IPS DF 6.9 (cell line): ENCODE data around the gene LRRC47.
"Not testable (repeated sequence)": the region's sequence is repeated elsewhere in the genome, so short reads cannot be mapped to it uniquely, and the experiment has no call there.

Source experiments
- DNase-seq: peaks from one replicate; pipeline ENCODE4 v3.0.0-alpha.2; 2013; ENCODE audit warnings: low read depth, low spot score
- H3K27ac ChIP-seq: one replicate; pipeline ENCODE4 v1.5.1; 2013; ENCODE audit warnings: low read length, control low read depth
- H3K27me3 ChIP-seq: 2 replicates; pipeline ENCODE4 v1.6.1; 2013; ENCODE audit warnings: mild to moderate bottlenecking, low read length; ENCODE audit not compliant: control insufficient read depth, insufficient read depth
- H3K36me3 ChIP-seq: 2 replicates; pipeline ENCODE4 v1.6.1; 2013; ENCODE audit warnings: low read length; ENCODE audit not compliant: control insufficient read depth, insufficient read depth
- H3K4me1 ChIP-seq: 2 replicates; pipeline ENCODE4 v1.6.1; 2013; ENCODE audit warnings: low read length; ENCODE audit not compliant: control insufficient read depth, insufficient read depth
- H3K4me3 ChIP-seq: 2 replicates; pipeline ENCODE4 v1.5.1; 2013; ENCODE audit warnings: mild to moderate bottlenecking, low read length
- H3K9me3 ChIP-seq: 2 replicates; pipeline ENCODE4 v1.6.1; 2013; ENCODE audit warnings: low read length, inconsistent platforms; ENCODE audit not compliant: control insufficient read depth, insufficient read depth
- WGBS: extraction: QIAGEN DNeasy Blood & Tissue Kit; methylation state at CpG from one replicate; pipeline ENCODE4 v1.1.7; 2013; ENCODE audit warnings: mixed read lengths, missing lambda C conversion rate; ENCODE audit not compliant: insufficient read length, insufficient coverage; 5-methylcytosine and 5-hydroxymethylcytosine counted together

LRRC47 gene

DNA sequence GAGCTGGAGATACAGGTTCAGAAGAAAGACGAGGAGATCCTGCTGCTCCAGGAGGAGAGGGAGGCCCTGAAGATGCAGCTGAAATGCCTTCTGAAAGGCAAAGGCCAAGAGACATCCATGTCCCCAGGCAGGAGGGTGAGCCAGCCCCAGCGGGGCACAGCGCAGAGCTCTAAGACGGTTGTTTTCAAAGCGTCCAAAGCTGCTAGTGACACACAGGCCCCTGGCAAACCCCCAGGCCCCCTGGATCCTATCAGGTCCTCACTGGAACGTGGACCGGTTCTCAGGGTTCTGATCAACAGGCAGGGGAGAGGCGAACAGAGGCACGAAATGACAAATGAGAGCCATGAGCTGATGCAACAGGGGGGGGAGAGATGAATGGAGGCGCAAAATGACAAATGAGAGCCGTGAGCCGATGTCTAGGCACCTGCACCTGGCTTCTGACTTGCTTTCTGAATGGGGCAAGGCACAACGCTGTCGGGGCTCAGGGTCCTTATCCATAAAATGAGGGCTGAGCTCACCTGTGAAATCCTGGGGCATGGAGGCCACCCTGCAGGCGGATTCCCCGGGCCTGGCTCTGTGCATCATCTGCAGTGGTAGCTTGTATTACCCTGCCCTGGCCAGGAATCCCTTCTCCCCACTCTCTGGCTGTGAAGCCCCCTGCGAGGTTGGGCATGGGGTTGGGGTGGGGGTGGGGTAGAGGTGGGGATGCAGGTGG, 34.8 kb downstream of the LRRC47 start:
- Histone ChIP-seq H3K27ac (no peak overlapping the region), H3K4me1 (no peaks in the 10 kb centered on the region), H3K27me3 (no peaks in the 10 kb centered on the region), H3K9me3 (no peaks in the 10 kb centered on the region; the same call in 1 of the 2 replicates), H3K36me3 (no peaks in the 10 kb centered on the region), H3K4me3 (no peak overlapping the region)
- WGBS: no CpG with 5 or more reads among the region's 17 CpGs
- no peak for DNase-seq

DNA sequence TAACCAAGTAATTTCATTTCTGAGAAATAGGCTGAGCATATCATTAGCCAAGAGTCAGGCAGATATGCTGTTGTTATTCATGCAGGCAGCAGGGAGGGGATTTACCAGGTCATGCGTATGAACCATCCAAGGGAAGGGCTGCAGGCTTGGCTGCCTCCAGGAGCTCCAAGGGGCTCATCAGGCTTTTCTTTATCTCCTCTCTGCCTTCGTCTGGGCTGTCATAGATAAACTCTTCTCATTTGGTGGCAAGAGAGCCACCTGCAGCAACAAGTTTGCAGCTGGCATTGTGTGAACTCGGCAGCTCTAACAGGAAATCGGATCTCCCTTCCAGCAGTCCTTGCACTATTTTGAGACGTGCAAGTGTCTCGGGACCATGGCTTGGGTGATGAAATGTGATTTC, 36.5 kb downstream of the LRRC47 start:
- H3K27ac ChIP-seq: no peak overlapping the region
- no peaks in the 10 kb centered on the region; the same call in 1 of the 2 replicates for H3K9me3 ChIP-seq
- no peaks in the 10 kb centered on the region for H3K27me3 ChIP-seq
- H3K36me3 ChIP-seq: no peaks in the 10 kb centered on the region
- DNase-seq: no peak
- no CpG with 5 or more reads among the region's 6 CpGs for WGBS
- no peak overlapping the region for H3K4me3 ChIP-seq
- no peaks in the 10 kb centered on the region for H3K4me1 ChIP-seq

DNA sequence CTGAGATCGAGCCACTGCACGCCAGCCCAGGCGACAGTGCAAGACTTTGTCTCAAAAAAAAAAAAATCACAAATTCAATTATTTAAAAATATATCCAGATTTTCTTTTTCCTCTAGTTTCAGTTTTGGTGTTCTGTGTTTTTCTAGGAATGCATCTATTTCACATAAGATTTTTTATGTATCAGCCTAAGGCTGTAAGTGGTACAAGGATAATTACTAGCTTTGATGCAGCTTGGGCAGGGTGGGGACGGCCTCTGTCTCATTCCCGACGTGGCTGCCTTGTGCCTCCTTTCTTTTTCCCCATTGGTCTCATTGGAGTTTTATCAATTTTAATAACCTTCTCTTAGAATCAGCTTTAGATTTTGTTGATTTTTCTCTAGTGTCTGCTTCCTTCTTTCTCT, 37.1 kb downstream of the LRRC47 start:
- Histone ChIP-seq H3K4me1 (no peaks in the 10 kb centered on the region), H3K9me3 (no peaks in the 10 kb centered on the region; the same call in 1 of the 2 replicates), H3K4me3 (no peak overlapping the region), H3K27me3 (no peaks in the 10 kb centered on the region), H3K36me3 (no peaks in the 10 kb centered on the region), H3K27ac (no peak overlapping the region)
- DNase-seq: no peak
- WGBS: no CpG with 5 or more reads among the region's 6 CpGs

DNA sequence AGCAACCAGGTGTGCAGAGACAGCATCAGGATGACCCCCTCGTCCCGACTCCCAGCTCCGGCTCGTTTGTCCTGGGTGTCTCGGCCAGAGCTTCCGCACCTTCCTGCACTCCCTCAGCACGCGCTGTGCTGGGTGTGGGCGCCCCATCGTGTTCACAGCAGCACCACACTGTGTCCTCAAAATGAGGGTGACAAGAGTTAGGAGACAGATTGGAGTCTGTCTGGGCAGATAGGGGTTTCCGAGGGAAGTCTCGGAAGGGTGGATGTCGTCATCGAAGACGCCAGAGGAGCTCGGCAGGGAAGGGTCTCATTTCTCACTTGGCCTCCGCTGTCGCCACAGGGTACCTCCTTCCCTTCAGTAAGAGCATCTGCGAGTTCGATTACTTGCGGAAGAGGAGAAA, 39.9 kb downstream of the LRRC47 start:
- no peaks in the 10 kb centered on the region for H3K36me3 ChIP-seq
- peaks cover 1% of the 10 kb centered on the region; the same call in 1 of the 2 replicates for H3K4me1 ChIP-seq
- H3K27me3 ChIP-seq: no peaks in the 10 kb centered on the region
- DNase-seq: no peak
- WGBS: no CpG with 5 or more reads among the region's 21 CpGs
- no peak overlapping the region for H3K27ac ChIP-seq
- no peak overlapping the region for H3K4me3 ChIP-seq
- no peaks in the 10 kb centered on the region; the same call in 1 of the 2 replicates for H3K9me3 ChIP-seq

DNA sequence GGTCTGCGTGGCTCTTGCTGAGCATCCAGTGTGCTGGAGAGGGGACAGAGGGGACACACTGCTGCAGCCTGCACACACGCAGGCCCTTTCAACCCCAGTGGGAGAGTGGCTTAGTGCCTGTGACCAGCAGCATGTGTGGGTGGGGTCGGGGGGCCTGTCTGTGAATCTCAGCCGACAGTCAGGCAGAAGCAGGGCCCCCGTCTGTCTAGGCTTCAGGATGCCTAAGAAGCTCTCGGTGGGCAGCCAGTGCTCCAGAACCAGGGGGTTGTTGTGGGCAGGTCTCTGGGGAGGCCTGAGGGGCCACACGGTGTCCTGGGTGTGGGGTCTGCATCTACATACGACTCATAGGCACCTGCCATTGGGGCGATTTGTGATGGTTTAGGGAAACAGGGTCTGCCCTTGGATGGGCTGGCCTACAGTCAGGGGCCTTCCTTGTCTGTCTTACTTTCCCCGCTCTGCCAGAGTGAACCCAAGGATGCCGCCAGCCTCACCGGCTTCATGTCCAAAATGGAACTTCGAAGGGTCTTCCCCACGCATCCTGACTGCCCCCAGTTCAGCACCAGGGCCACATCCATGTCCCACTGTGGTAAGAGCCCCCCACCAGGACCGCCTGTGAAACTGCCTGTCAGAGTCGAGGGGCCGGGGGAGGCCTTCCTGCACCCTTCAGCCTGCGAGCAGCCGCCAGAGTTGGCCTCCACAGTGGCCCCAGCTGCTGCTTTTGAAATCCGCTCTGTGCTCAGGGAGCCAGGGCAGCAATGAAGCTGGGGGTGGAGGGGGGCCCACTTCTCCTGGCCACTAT, 42.4 kb downstream of the LRRC47 start:
- DNase-seq: no peak
- no CpG with 5 or more reads among the region's 20 CpGs for WGBS
- H3K27me3 ChIP-seq: no peaks in the 10 kb centered on the region

DNA sequence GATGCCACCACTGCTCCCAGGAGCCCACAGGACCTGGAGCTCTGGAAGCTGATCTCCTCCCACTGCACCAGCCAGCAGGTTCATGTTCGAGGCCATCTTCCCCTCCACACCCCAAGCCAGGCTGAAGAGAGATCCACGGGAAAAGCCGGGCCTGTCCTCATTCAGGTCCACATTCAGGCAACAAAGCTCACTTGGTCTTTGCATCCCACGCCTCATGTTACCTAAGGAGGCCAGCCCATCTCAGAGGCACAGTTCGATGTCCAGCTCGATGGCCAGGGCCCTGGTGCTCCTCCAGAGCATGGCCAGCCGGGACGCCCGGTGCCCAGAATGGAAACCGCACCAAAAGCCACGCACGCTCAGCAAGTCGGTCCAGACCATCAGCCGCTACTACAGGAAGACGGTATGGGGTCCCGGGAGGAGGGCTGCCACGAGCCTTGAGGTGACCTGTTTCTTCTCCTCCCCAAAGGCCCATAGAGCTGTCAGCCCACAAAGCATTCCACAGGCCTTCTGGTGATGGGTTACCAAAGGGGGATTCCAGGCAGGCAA, 43.8 kb downstream of the LRRC47 start, which contains the start of gene CCDC27:
TSS of gene CCDC27 (plus strand) at position 51 of the 546 bp plus-strand sequence. CDS start at position 83, 32 bp downstream.
- H3K36me3 ChIP-seq: no peaks in the 10 kb centered on the region
- H3K9me3 ChIP-seq: no peaks in the 10 kb centered on the region
- H3K27me3 ChIP-seq: no peaks in the 10 kb centered on the region
- no CpG with 5 or more reads among the region's 17 CpGs for WGBS
- no peak within 1 kb of the TSS for H3K4me3 ChIP-seq
- peaks cover 1% of the 10 kb centered on the region; the same call in 1 of the 2 replicates for H3K4me1 ChIP-seq
- no peak within 1 kb of the TSS for H3K27ac ChIP-seq
- DNase-seq: no peak

More for the DNA sequence above, 42.4 kb downstream of the LRRC47 start:
- H3K36me3 ChIP-seq: no peaks in the 10 kb centered on the region
- no peak overlapping the region for H3K27ac ChIP-seq
- H3K4me3 ChIP-seq: no peak overlapping the region
- H3K4me1 ChIP-seq: peaks cover 1% of the 10 kb centered on the region; the same call in 1 of the 2 replicates
- no peaks in the 10 kb centered on the region for H3K9me3 ChIP-seq

DNA sequence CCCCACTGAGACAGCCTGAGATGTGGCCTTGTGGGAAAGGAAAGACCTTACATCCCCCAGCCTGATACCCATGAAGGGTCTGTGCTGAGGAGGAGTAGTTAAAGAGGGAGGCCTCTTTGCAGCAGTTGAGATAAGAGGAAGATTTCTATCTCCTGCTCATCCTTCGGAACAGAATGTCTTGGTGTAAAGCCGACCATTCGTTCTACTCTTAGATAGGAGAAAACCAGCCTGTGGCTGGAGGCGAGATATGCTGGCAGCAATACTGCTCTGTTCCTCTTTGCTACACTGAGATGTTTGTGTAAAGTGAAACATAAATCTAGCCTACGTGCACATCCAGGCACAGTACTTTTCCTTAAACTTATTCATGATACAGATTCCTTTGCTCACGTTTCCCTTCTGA, 45.6 kb downstream of the LRRC47 start:
- Histone ChIP-seq H3K4me1 (peaks cover 5% of the 10 kb centered on the region), H3K4me3 (no peak overlapping the region), H3K9me3 (no peaks in the 10 kb centered on the region), H3K36me3 (no peaks in the 10 kb centered on the region), H3K27ac (no peak overlapping the region), H3K27me3 (no peaks in the 10 kb centered on the region)
- WGBS: no CpG with 5 or more reads among the region's 6 CpGs
- no peak for DNase-seq

DNA sequence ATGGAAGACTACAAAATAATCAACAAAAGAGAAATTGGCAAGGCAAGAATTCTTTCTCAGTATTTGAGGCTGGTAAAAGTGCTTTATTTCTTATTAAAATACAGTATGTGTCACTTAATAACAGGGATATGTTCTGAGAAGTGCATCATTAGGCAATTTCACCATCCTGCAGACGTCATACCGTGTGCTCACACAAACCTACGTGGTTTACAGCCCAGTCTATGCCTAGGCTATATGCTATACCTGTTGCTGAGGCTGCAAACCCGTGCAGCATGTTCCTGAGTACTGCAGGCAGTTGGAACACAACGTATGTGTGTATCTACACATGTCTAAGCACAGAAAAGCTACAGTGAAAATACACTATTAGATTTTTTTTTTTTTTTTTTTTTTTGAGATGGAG, 46.8 kb downstream of the LRRC47 start:
- Histone ChIP-seq H3K4me1 (peaks cover 7% of the 10 kb centered on the region), H3K9me3 (no peaks in the 10 kb centered on the region), H3K27ac (no peak overlapping the region), H3K4me3 (no peak overlapping the region), H3K27me3 (no peaks in the 10 kb centered on the region), H3K36me3 (no peaks in the 10 kb centered on the region)
- DNase-seq: no peak
- WGBS: no CpG with 5 or more reads among the region's 5 CpGs

DNA sequence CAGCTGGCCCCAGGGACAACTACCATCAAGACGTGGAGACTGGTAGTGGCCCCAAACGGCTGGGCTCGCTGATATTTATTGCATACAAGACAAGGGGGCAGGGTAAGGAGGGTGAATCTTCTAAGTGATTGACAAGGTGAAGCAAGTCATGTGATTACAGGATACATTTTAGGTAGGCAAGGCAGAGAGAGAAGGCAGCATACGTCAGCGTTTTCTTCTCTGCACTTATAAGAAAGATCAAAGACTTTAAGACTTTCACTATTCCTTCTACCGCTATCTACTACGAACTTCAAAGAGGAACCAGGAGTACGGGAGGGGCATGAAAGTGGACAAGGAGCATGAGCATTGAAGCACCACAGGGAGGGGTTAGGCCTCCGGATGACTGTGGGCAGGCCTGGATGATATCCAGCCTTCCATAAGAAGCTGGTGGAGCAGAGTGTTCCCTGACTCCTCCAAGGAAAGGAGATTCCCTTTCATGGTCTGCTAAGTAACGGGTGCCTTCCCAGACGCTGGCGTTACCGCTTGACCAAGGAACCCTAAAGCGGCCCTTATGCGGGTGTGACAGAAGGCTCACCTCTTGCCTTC, 47.9 kb downstream of the LRRC47 start:
- H3K4me3 ChIP-seq, H3K27me3 ChIP-seq, H3K4me1 ChIP-seq, DNase-seq, H3K36me3 ChIP-seq, H3K27ac ChIP-seq, H3K9me3 ChIP-seq: not testable (repeated sequence)
- no CpG with 5 or more reads among the region's 15 CpGs for WGBS

DNA sequence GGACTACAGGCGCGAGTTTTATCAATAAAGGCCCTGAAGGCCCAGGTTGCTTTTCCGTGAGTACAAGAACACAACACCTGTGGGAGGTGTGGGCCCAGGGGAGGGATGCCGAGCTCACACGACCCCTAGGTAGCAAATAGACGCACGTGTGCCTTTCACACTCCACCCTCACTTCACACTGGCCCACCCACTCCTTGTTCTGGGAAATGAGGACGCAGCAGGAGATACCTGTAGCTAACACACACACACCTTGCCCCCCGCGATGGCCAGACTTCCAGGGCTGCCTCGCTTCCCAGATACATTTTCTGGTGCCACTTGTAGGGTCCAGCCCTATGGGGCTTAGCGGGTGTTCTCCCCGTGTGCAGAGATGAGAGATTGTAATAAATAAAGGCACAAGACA, 48.4 kb downstream of the LRRC47 start:
- DNase-seq: no peak
- Histone ChIP-seq H3K4me3 (no peak overlapping the region), H3K36me3 (peaks cover under 1% of the 10 kb centered on the region; the same call in 1 of the 2 replicates), H3K9me3 (no peaks in the 10 kb centered on the region), H3K27ac (no peak overlapping the region), H3K4me1 (peaks cover 8% of the 10 kb centered on the region), H3K27me3 (no peaks in the 10 kb centered on the region)
- no CpG with 5 or more reads among the region's 13 CpGs for WGBS
